ENCODE measurements around the gene MACO1. TPM values are rescaled to one million over a fixed set of nuclear protein-coding genes. Genes with fewer than 3 reads are reported as not detected.
"Not testable (repeated sequence)": the region's sequence is repeated elsewhere in the genome, so short reads cannot be mapped to it uniquely, and the experiment has no call there.

Gene MACO1
- total RNA-seq, 2 experiments from 2014 or later, result 17.1 to 18.0 TPM

DNA sequence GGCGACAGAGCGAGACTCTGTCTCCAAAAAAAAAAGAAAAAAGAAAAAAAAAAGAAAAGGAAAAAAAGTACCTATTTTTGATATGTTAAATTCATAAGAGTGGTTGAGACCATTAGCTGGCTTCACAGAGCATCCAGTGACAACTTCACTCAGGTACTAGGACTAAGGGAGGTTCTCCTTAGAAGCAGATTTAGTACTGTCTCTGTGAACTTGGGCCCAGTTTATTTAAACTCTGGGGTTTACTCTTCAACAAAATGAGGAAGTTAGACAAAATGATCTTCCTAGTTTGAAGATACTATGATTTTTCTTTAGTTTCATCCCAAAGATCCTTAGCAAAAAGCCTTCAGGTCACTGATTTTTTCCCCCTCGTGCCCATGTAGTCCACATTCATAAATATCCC, 21.2 kb downstream of the MACO1 start:
- H3K27me3 Mint-ChIP-seq, result no peaks in the 10 kb centered on the region
- H3K9me3 Mint-ChIP-seq, result no peaks in the 10 kb centered on the region
- H3K36me3 Mint-ChIP-seq (ENCODE audit: low read depth), result peaks cover 20% of the 10 kb centered on the region
- ChIA-PET CTCF (no interaction called here), POLR2A (no interaction called here)
- no peak overlapping the region for H3K27ac Mint-ChIP-seq
- no peak for DNase-seq
- no peak for ATAC-seq
- no peak overlapping the region for H3K4me3 Mint-ChIP-seq
- H3K4me1 Mint-ChIP-seq (ENCODE audit: low read depth), result peaks cover 8% of the 10 kb centered on the region
- intact Hi-C loops (cut with micrococcal nuclease), result no loop called here
- TF ChIP-seq, protein P1, sequence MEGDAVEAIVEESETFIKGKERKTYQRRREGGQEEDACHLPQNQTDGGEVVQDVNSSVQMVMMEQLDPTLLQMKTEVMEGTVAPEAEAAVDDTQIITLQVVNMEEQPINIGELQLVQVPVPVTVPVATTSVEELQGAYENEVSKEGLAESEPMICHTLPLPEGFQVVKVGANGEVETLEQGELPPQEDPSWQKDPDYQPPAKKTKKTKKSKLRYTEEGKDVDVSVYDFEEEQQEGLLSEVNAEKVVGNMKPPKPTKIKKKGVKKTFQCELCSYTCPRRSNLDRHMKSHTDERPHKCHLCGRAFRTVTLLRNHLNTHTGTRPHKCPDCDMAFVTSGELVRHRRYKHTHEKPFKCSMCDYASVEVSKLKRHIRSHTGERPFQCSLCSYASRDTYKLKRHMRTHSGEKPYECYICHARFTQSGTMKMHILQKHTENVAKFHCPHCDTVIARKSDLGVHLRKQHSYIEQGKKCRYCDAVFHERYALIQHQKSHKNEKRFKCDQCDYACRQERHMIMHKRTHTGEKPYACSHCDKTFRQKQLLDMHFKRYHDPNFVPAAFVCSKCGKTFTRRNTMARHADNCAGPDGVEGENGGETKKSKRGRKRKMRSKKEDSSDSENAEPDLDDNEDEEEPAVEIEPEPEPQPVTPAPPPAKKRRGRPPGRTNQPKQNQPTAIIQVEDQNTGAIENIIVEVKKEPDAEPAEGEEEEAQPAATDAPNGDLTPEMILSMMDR (IDR thresholded peaks at IDR 0.05), result no peak

DNA sequence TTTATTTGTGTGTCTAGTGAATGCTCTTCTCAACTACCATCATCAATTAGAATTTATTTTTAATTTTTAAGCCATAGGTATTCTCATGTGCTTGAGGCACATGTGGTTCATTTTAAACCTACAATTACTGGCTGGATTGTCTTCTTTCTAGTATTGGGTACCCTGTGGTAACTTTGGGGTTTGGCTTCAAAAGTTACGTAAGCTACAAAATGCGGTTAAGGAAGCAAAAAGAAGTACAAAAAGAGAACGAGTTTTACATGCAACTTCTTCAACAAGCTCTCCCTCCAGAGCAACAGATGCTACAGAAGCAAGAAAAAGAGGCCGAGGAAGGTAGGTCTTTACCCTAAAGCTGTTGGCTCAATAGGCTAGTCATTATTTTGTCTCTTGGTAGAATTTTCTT, 25.8 kb downstream of the MACO1 start:
- peaks cover 2% of the 10 kb centered on the region for H3K4me1 Mint-ChIP-seq (ENCODE audit: low read depth)
- H3K36me3 Mint-ChIP-seq (ENCODE audit: low read depth), result peaks cover 38% of the 10 kb centered on the region
- H3K27ac Mint-ChIP-seq, result no peak overlapping the region
- POLR2A ChIA-PET, result interaction anchor here (1.0 kb wide), 1 partner anchor 15 kb away, joined by 3 read pairs; no protein-coding TSS in a partner anchor
- TF ChIP-seq, protein P1 (IDR thresholded peaks at IDR 0.05), result no peak
- no peaks in the 10 kb centered on the region for H3K9me3 Mint-ChIP-seq
- H3K4me3 Mint-ChIP-seq, result no peak overlapping the region
- no peaks in the 10 kb centered on the region for H3K27me3 Mint-ChIP-seq
- DNase-seq, result no peak
- intact Hi-C loops (cut with micrococcal nuclease), result no loop called here
- CTCF ChIA-PET, result no interaction called here
- ATAC-seq, result no peak

DNA sequence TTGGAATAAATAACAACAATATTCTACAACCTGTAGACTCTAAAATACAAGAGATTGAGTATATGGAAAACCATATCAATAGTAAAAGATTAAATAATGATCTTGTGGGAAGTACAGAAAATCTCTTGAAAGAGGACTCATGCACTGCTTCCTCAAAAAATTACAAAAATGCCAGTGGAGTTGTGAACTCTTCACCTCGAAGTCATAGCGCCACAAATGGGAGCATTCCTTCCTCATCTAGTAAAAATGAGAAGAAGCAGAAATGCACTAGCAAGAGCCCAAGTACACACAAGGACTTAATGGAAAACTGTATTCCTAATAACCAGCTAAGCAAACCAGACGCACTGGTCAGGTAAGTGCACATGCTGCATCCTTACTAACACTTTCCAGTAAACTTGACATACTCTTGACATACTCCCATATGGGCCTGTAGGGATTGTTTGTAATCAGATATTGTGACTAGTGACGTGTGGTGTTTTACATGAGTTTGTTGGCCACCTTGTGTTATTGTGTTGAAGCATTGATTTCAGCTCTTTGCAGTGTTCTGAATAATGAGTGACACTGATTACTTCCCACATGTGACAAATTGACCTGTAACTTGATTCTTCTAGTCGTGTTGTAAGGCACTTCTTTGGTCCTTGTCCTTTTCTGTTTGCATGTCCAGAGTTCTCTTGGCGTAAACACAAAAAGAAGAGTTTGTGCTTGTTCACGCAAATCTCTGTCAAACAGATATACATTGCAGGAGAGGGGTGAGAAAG, 28.0 kb downstream of the MACO1 start:
- peaks cover 2% of the 10 kb centered on the region for H3K4me1 Mint-ChIP-seq (ENCODE audit: low read depth)
- ChIA-PET POLR2A (no interaction called here), CTCF (no interaction called here)
- DNase-seq (no peak), ATAC-seq (no peak)
- TF ChIP-seq, protein P1 (IDR thresholded peaks at IDR 0.05), result no peak
- H3K27me3 Mint-ChIP-seq, result no peaks in the 10 kb centered on the region
- H3K36me3 Mint-ChIP-seq (ENCODE audit: low read depth), result peaks cover 38% of the 10 kb centered on the region
- no peaks in the 10 kb centered on the region for H3K9me3 Mint-ChIP-seq
- intact Hi-C loops (cut with micrococcal nuclease), result no loop called here
- H3K4me3 Mint-ChIP-seq, result no peak overlapping the region
- no peak overlapping the region for H3K27ac Mint-ChIP-seq

DNA sequence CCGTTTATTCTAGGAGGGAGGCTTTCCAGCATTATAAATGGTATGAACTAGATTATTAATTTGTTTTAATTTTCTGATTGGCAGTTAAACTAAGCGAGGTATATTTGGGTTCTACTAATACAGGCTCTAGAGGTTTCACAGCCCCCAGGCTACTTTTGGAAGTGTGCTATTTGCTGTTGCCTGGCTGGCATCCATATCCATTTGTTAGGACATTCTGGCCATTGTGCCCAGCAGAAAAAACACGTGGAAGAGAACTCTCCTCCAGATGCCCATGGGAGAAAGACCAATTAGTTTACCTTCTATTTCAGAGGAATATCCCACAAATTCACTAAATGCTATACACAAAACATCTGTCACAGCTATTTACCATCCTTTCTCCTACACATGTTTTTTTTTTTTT, 29.3 kb downstream of the MACO1 start:
- no peaks in the 10 kb centered on the region for H3K9me3 Mint-ChIP-seq
- no peaks in the 10 kb centered on the region for H3K27me3 Mint-ChIP-seq
- ATAC-seq (no peak), DNase-seq (no peak)
- H3K4me1 Mint-ChIP-seq (ENCODE audit: low read depth), result peaks cover 2% of the 10 kb centered on the region
- ChIA-PET POLR2A (no interaction called here), CTCF (interaction anchor here (1.4 kb wide), 1 partner anchor 60 kb away, joined by 3 read pairs; no protein-coding TSS in a partner anchor)
- no peak overlapping the region for H3K27ac Mint-ChIP-seq
- H3K4me3 Mint-ChIP-seq, result no peak overlapping the region
- H3K36me3 Mint-ChIP-seq (ENCODE audit: low read depth), result peaks cover 35% of the 10 kb centered on the region
- TF ChIP-seq, protein P1 (IDR thresholded peaks at IDR 0.05), result no peak
- intact Hi-C loops (cut with micrococcal nuclease), result no loop called here

DNA sequence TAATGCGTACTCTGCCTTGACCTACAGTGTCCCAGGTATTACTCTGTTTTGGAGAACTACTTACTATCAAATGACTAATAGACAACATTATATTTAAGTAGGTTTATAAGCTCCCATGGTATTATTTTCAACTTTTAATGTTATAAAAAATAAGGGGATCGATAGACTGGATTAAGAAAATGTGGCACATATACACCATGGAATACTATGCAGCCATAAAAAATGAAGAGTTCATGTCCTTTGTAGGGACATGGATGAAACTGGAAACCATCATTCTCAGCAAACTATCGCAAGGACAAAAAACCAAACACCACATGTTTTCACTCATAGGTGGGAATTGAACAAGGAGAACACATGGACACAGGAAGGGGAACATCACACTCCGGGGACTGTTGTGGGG, 30.1 kb downstream of the MACO1 start:
- CTCF ChIA-PET, result interaction anchor here (1.4 kb wide), 1 partner anchor 60 kb away, joined by 3 read pairs; no protein-coding TSS in a partner anchor
- H3K36me3 Mint-ChIP-seq (ENCODE audit: low read depth), result peaks cover 36% of the 10 kb centered on the region
- not testable (repeated sequence) for H3K9me3 Mint-ChIP-seq

More for the DNA sequence above, 30.1 kb downstream of the MACO1 start:
- DNase-seq; ATAC-seq; H3K4me3 Mint-ChIP-seq; intact Hi-C loops (cut with micrococcal nuclease); H3K27ac Mint-ChIP-seq; H3K4me1 Mint-ChIP-seq (ENCODE audit: low read depth); H3K27me3 Mint-ChIP-seq; POLR2A ChIA-PET: not testable (repeated sequence)

Data from activated CD8-positive, alpha-beta T cell treated with anti-CD3 and anti-CD28 coated beads for 36 hours (primary cell).